ENCODE results near the gene PLS1. TPM values are rescaled to one million over a fixed set of nuclear protein-coding genes. Genes with fewer than 3 reads are reported as not detected.
"Not testable (repeated sequence)": the region's sequence is repeated elsewhere in the genome, so short reads cannot be mapped to it uniquely, and the experiment has no call there.

Gene PLS1
- total RNA-seq, 2 donors from 2014 or later = 457 to 472 TPM

- DNase-seq (no peak), ATAC-seq (peak; percentile 97)
- intact Hi-C loops (cut with DNase I, micrococcal nuclease) = loop anchor here in 1 of 2 donors (10.0 kb wide), 1 partner anchor 408 kb away; no protein-coding TSS in a partner anchor
Measured at GRCh38 chr3:142586803-142587406, 9.3 kb upstream of the PLS1 start.

GRCh38 chr3:142588703-142589102 lies 7.5 kb upstream of the PLS1 start:
- intact Hi-C loops (cut with DNase I, micrococcal nuclease) = loop anchor here in 1 of 2 donors (10.0 kb wide), 1 partner anchor 406 kb away; no protein-coding TSS in a partner anchor
- DNase-seq = no peak

GRCh38 chr3:142592268-142592667 lies 3.9 kb upstream of the PLS1 start:
- ATAC-seq; intact Hi-C loops (cut with DNase I, micrococcal nuclease); DNase-seq: not testable (repeated sequence)

More at GRCh38 chr3:142588703-142589102, 7.5 kb upstream of the PLS1 start:
- ATAC-seq = no peak

GRCh38 chr3:142595141-142595540 lies 1.1 kb upstream of the PLS1 start:
- ATAC-seq = no peak
- DNase-seq = no peak
- intact Hi-C loops (cut with DNase I, micrococcal nuclease) = no loop called here

- peak; percentile 3 for ATAC-seq
- DNase-seq = no peak
- intact Hi-C loops (cut with DNase I, micrococcal nuclease) = no loop called here
Measured at GRCh38 chr3:142595581-142595950, 627 bp upstream of the PLS1 start.

- DNase-seq (no peak), ATAC-seq (peak; percentile 8)
- intact Hi-C loops (cut with DNase I, micrococcal nuclease) = no loop called here
Measured at GRCh38 chr3:142596726-142597088, 514 bp downstream of the PLS1 start.

- ATAC-seq (peak; percentile 51), DNase-seq (no peak)
- intact Hi-C loops (cut with DNase I, micrococcal nuclease) = no loop called here
Measured at GRCh38 chr3:142597906-142598305, 1.7 kb downstream of the PLS1 start.

- DNase-seq = no peak
- intact Hi-C loops (cut with DNase I, micrococcal nuclease) = no loop called here
- no peak for ATAC-seq
Measured at GRCh38 chr3:142601713-142602112, 5.5 kb downstream of the PLS1 start.

- ATAC-seq = peak; percentile 70
- intact Hi-C loops (cut with DNase I, micrococcal nuclease) = no loop called here
Measured at GRCh38 chr3:142602619-142603385, 6.6 kb downstream of the PLS1 start.

GRCh38 chr3:142603386-142603705 lies 7.2 kb downstream of the PLS1 start:
- ATAC-seq = peak; percentile 76
- peak; percentile 47 to 58 for DNase-seq
- intact Hi-C loops (cut with DNase I, micrococcal nuclease) = not testable (repeated sequence)

More at GRCh38 chr3:142602619-142603385, 6.6 kb downstream of the PLS1 start:
- no peak for DNase-seq

GRCh38 chr3:142604940-142605339 lies 8.7 kb downstream of the PLS1 start:
- intact Hi-C loops (cut with DNase I, micrococcal nuclease) = no loop called here
- ATAC-seq (peak; percentile 22), DNase-seq (no peak)

GRCh38 chr3:142608631-142609030 lies 12.4 kb downstream of the PLS1 start:
- no peak for DNase-seq
- intact Hi-C loops (cut with DNase I, micrococcal nuclease) = no loop called here

GRCh38 chr3:142609136-142609535 lies 12.9 kb downstream of the PLS1 start:
- ATAC-seq = no peak
- intact Hi-C loops (cut with DNase I, micrococcal nuclease) = no loop called here

More at GRCh38 chr3:142608631-142609030, 12.4 kb downstream of the PLS1 start:
- ATAC-seq = peak; percentile 22

GRCh38 chr3:142611206-142611605 lies 15.0 kb downstream of the PLS1 start:
- intact Hi-C loops (cut with DNase I, micrococcal nuclease) = no loop called here
- ATAC-seq = no peak

More at GRCh38 chr3:142609136-142609535, 12.9 kb downstream of the PLS1 start:
- DNase-seq = no peak

GRCh38 chr3:142613491-142613890 lies 17.3 kb downstream of the PLS1 start:
- DNase-seq (peak; percentile 54 to 66), ATAC-seq (peak; percentile 89)
- intact Hi-C loops (cut with DNase I, micrococcal nuclease) = no loop called here

More at GRCh38 chr3:142611206-142611605, 15.0 kb downstream of the PLS1 start:
- DNase-seq = no peak

- DNase-seq = no peak
- ATAC-seq = peak; percentile 15
- intact Hi-C loops (cut with DNase I, micrococcal nuclease) = no loop called here
Measured at GRCh38 chr3:142614059-142614626, 17.9 kb downstream of the PLS1 start.

- DNase-seq = no peak
- ATAC-seq = no peak
- intact Hi-C loops (cut with DNase I, micrococcal nuclease) = no loop called here
Measured at GRCh38 chr3:142615171-142615570, 19.0 kb downstream of the PLS1 start.

GRCh38 chr3:142618917-142619461 lies 22.8 kb downstream of the PLS1 start:
- ATAC-seq = peak; percentile 66
- intact Hi-C loops (cut with DNase I, micrococcal nuclease) = no loop called here

GRCh38 chr3:142622405-142622804 lies 26.2 kb downstream of the PLS1 start:
- ATAC-seq = peak; percentile 76
- intact Hi-C loops (cut with DNase I, micrococcal nuclease) = no loop called here
- DNase-seq = no peak

More at GRCh38 chr3:142618917-142619461, 22.8 kb downstream of the PLS1 start:
- peak in 1 of 2 donors; percentile 62 for DNase-seq

- no peak for DNase-seq
- intact Hi-C loops (cut with DNase I, micrococcal nuclease) = no loop called here
- ATAC-seq = peak; percentile 55
Measured at GRCh38 chr3:142623194-142623593, 27.0 kb downstream of the PLS1 start.

Data from left colon (tissue), 2 donors.